Measurements from ENCODE around the gene POC1B.

DNA sequence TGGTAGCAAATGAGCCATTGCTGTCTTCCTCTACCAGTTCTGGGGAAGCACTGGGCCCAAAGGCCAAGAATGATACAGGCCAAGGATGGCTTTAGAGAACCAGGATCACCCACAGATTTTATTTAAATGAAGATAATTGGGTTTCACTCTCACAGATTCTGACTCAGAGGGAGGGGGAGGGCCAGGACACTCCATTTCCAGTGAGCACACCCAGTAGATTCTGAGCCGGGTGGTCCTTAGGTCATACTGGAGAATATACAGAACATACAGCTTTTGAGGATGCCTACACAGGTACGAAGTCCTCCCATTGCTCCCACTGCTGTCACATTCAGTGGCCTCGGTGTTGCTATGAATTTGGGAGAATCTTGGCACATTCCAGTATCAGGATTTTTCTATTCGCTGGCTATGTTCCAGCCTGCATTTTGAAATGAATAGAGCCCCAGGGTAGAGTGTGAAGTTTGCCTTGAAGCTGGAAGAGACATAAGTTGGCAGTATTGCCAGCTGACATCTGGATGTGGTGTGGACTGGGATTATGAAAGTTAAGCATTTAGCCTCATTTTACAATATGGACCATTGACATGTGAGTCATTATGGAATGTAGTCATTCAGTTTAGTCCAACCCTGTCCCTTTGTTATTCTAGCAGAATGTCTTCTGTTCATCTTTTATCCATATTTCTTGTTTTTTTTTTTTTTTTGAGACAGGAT lies 45.8 kb upstream of the POC1B start:
- TF ChIP-seq, protein P1, sequence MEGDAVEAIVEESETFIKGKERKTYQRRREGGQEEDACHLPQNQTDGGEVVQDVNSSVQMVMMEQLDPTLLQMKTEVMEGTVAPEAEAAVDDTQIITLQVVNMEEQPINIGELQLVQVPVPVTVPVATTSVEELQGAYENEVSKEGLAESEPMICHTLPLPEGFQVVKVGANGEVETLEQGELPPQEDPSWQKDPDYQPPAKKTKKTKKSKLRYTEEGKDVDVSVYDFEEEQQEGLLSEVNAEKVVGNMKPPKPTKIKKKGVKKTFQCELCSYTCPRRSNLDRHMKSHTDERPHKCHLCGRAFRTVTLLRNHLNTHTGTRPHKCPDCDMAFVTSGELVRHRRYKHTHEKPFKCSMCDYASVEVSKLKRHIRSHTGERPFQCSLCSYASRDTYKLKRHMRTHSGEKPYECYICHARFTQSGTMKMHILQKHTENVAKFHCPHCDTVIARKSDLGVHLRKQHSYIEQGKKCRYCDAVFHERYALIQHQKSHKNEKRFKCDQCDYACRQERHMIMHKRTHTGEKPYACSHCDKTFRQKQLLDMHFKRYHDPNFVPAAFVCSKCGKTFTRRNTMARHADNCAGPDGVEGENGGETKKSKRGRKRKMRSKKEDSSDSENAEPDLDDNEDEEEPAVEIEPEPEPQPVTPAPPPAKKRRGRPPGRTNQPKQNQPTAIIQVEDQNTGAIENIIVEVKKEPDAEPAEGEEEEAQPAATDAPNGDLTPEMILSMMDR (IDR thresholded peaks at IDR 0.05 in 4 of 5, conservative IDR thresholded peaks at IDR 0.05 in 1 of 5): no peak
- no peak for TF ChIP-seq POLR2A (IDR thresholded peaks at IDR 0.05)
